ENCODE measurements around the gene P4HA2. TPM values are rescaled to one million over a fixed set of nuclear protein-coding genes. Genes with fewer than 3 reads are reported as not detected.

Gene P4HA2
- total and polyA plus RNA-seq, 9 of the 15 experiments (the other 6 are each of a cell fraction or from before 2014, with no cell fraction given), result 9.6 to 50.0 (median 12.7) TPM

DNA sequence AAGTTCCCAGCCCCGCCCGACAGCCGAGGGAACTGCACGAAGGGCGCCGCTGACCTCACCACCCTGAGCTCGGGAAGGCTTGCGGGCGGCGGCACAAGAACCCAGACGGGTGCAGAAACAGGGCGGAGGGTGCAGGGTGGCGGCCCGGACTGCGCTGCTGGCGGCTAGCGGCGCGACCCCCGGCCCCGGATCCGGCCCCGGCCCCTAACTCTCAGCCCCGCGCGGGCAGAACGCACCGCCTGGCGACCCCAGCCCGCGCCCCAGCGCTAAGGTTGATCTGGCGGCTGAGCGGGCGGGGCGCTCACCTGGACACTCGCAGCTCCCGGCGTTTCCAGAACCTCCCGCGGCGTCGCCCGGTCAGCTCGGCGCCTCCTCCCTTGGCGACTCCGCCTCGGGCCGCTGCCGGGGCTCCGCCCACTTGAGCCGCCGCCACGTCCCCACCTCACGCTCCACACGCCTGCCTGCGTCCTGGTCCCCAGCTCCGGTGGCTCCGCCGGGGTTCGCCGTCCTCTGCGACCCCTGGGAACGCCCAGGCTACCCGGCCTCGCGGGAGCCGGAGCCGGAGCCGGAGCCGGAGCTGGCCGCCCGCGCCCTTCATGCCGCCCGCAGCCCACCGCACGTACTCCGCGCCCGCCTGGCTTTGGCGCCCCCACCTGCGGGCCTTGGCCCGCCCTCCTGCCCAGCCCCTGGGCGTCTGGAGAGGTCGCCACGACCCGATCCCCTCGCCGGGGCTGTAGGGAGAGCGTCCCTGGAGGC is at the start of gene P4HA2 (continued):
- TF ChIP-seq ZNF140 (CRISPR knock-in tag; IDR thresholded peaks at IDR 0.05) (no peak), MED1 (CRISPR knock-in tag; IDR thresholded peaks at IDR 0.05; ENCODE audit: borderline replicate concordance) (peak; percentile 45; the same call in 1 of the 2 replicates), ZNF589 (CRISPR knock-in tag; IDR thresholded peaks at IDR 0.05; ENCODE audit: low read depth) (no peak), EP300 (IDR thresholded peaks at IDR 0.05; ENCODE audit: low read length) (no peak), EP400 (IDR thresholded peaks at IDR 0.05) (peak; percentile 77), GABPB2 (CRISPR knock-in tag; conservative IDR thresholded peaks at IDR 0.05) (no peak), ZBTB11 (CRISPR knock-in tag; IDR thresholded peaks at IDR 0.05) (peak in 1 of 3 experiments; percentile 55; a peak in 1 of 6 replicates), HSF4 (CRISPR knock-in tag; IDR thresholded peaks at IDR 0.05; ENCODE audit: borderline replicate concordance) (no peak), STAG1 (CRISPR knock-in tag; IDR thresholded peaks at IDR 0.05; ENCODE audit: borderline replicate concordance) (0 out of 2 replicates have a peak, but pooled peaks have one; percentile 32), ESRRB (CRISPR knock-in tag; IDR thresholded peaks at IDR 0.05; ENCODE audit: borderline replicate concordance) (no peak), ZNF766 (CRISPR knock-in tag; conservative IDR thresholded peaks at IDR 0.05) (peak; percentile 51; the same call in 1 of the 2 replicates), ZFX (CRISPR knock-in tag; IDR thresholded peaks at IDR 0.05) (peak; percentile 93), SP1 (CRISPR knock-in tag; IDR thresholded peaks at IDR 0.05) (peak; percentile 84), ARNT (IDR thresholded peaks at IDR 0.05) (no peak)
- TF ChIP-seq, protein P1, sequence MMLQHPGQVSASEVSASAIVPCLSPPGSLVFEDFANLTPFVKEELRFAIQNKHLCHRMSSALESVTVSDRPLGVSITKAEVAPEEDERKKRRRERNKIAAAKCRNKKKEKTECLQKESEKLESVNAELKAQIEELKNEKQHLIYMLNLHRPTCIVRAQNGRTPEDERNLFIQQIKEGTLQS (IDR thresholded peaks at IDR 0.05), result peak; percentile 45; the same call in 1 of the 2 replicates
- TF ChIP-seq, protein P1 (CRISPR knock-in tag; conservative IDR thresholded peaks at IDR 0.05), result no peak
- TF ChIP-seq, protein P2, sequence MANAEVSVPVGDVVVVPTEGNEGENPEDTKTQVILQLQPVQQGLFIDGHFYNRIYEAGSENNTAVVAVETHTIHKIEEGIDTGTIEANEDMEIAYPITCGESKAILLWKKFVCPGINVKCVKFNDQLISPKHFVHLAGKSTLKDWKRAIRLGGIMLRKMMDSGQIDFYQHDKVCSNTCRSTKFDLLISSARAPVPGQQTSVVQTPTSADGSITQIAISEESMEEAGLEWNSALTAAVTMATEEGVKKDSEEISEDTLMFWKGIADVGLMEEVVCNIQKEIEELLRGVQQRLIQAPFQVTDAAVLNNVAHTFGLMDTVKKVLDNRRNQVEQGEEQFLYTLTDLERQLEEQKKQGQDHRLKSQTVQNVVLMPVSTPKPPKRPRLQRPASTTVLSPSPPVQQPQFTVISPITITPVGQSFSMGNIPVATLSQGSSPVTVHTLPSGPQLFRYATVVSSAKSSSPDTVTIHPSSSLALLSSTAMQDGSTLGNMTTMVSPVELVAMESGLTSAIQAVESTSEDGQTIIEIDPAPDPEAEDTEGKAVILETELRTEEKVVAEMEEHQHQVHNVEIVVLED (CRISPR knock-in tag; IDR thresholded peaks at IDR 0.05), result peak; percentile 79
- TF ChIP-seq, protein P3, sequence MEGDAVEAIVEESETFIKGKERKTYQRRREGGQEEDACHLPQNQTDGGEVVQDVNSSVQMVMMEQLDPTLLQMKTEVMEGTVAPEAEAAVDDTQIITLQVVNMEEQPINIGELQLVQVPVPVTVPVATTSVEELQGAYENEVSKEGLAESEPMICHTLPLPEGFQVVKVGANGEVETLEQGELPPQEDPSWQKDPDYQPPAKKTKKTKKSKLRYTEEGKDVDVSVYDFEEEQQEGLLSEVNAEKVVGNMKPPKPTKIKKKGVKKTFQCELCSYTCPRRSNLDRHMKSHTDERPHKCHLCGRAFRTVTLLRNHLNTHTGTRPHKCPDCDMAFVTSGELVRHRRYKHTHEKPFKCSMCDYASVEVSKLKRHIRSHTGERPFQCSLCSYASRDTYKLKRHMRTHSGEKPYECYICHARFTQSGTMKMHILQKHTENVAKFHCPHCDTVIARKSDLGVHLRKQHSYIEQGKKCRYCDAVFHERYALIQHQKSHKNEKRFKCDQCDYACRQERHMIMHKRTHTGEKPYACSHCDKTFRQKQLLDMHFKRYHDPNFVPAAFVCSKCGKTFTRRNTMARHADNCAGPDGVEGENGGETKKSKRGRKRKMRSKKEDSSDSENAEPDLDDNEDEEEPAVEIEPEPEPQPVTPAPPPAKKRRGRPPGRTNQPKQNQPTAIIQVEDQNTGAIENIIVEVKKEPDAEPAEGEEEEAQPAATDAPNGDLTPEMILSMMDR (IDR thresholded peaks at IDR 0.05 in 2 of 3, conservative IDR thresholded peaks at IDR 0.05 in 1 of 3; ENCODE audit: insufficient read depth in 2 of 3, low read depth in 1 of 3, low read length in 3 of 3), result peak in 2 of 3 experiments; percentile 9 to 15; a peak in 2 of 6 replicates

Data from K562 (cell line).